Thyroid gland (tissue), 4 donors: ENCODE measurements around the gene GDPD1.

Experiments used
- CTCF ChIP-seq, 6 experiments: fragments of 200-600 bp in 3 of 6; fragments of 450-650 bp in 3 of 6; sonication (generic) in 3 of 6; IDR thresholded peaks; one replicate each; pipeline ENCODE4 v1.5.1; 2016 to 2019; ENCODE audit warnings: antibody characterized with exemption in 6 of 6, mild to moderate bottlenecking in 2 of 6, inconsistent platforms in 1 of 6, moderate library complexity in 1 of 6
- POLR2A ChIP-seq, 2 donors: fragments of 450-650 bp; IDR thresholded peaks; one replicate each; pipeline ENCODE4 v1.6.1; 2017; ENCODE audit warnings: antibody characterized with exemption in 2 of 2, mild to moderate bottlenecking in 2 of 2, moderate library complexity in 1 of 2

DNA sequence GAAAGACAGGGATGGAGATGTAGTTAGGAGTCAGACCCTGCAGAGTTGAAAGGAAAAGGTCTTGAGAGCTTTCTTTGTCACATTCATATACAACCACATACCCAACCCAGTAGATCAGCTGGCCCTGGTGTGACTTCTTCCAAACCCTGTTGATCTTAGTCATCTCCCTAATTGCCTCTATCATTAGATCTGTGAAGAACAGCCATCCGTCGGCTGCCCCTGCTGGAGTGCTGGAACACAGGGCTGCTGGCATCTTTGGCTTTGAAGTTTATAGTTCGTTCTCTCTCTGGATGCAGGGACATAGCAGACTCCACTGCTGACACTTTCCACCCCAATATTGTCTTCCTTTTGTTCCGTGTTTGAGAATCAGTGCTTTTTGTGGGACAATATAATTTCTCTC is 20.9 kb upstream of the GDPD1 start:
- TF ChIP-seq CTCF (IDR thresholded peaks at IDR 0.05) = no peak
- no peak for TF ChIP-seq POLR2A (IDR thresholded peaks at IDR 0.05)
